ENCODE data around the gene CMSS1.

Gene CMSS1

DNA sequence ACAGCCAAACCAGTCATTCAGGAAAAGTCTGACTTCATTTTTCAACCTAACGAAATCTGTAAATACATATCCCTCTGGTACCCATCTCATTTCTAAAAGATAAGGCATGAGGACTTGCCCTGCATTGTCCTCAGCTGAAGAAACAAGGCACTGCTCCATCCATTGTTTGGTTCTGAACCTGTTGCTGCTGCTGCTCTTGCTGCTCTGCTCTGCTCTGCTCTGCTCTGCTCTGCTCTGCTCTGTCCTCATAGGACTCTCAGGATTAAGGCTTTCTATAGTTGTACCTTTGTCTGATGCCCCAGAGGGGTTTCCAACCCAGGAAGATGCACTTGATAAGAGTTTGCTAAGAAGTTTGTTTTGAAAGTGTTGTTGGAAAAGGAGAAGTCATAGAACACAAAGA is 38.2 kb downstream of the CMSS1 start:
- Histone ChIP-seq H3K27me3 (ENCODE audit: insufficient read depth, poor library complexity, severe bottlenecking) (no peaks in the 10 kb centered on the region), H3K27ac (replicated peaks) (no peak overlapping the region), H3K4me3 (replicated peaks; ENCODE audit: insufficient read depth, low read length) (no peak overlapping the region)
- DNase-seq (ENCODE audit: low read depth in 1 of 2, low spot score in 1 of 2): no peak
- TF ChIP-seq, protein P1, sequence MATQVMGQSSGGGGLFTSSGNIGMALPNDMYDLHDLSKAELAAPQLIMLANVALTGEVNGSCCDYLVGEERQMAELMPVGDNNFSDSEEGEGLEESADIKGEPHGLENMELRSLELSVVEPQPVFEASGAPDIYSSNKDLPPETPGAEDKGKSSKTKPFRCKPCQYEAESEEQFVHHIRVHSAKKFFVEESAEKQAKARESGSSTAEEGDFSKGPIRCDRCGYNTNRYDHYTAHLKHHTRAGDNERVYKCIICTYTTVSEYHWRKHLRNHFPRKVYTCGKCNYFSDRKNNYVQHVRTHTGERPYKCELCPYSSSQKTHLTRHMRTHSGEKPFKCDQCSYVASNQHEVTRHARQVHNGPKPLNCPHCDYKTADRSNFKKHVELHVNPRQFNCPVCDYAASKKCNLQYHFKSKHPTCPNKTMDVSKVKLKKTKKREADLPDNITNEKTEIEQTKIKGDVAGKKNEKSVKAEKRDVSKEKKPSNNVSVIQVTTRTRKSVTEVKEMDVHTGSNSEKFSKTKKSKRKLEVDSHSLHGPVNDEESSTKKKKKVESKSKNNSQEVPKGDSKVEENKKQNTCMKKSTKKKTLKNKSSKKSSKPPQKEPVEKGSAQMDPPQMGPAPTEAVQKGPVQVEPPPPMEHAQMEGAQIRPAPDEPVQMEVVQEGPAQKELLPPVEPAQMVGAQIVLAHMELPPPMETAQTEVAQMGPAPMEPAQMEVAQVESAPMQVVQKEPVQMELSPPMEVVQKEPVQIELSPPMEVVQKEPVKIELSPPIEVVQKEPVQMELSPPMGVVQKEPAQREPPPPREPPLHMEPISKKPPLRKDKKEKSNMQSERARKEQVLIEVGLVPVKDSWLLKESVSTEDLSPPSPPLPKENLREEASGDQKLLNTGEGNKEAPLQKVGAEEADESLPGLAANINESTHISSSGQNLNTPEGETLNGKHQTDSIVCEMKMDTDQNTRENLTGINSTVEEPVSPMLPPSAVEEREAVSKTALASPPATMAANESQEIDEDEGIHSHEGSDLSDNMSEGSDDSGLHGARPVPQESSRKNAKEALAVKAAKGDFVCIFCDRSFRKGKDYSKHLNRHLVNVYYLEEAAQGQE (IDR thresholded peaks at IDR 0.05; ENCODE audit: insufficient replicate concordance, low read depth): no peak
- no peak; the same call in 1 of the 2 replicates for TF ChIP-seq SPI1 (IDR thresholded peaks at IDR 0.05; ENCODE audit: borderline replicate concordance, low read depth)
- no peak for TF ChIP-seq POLR2AphosphoS5 (IDR thresholded peaks at IDR 0.05; ENCODE audit: low read depth)
- TF ChIP-seq GABPA (IDR thresholded peaks at IDR 0.05; ENCODE audit: low read depth): no peak
- TF ChIP-seq, protein P2, sequence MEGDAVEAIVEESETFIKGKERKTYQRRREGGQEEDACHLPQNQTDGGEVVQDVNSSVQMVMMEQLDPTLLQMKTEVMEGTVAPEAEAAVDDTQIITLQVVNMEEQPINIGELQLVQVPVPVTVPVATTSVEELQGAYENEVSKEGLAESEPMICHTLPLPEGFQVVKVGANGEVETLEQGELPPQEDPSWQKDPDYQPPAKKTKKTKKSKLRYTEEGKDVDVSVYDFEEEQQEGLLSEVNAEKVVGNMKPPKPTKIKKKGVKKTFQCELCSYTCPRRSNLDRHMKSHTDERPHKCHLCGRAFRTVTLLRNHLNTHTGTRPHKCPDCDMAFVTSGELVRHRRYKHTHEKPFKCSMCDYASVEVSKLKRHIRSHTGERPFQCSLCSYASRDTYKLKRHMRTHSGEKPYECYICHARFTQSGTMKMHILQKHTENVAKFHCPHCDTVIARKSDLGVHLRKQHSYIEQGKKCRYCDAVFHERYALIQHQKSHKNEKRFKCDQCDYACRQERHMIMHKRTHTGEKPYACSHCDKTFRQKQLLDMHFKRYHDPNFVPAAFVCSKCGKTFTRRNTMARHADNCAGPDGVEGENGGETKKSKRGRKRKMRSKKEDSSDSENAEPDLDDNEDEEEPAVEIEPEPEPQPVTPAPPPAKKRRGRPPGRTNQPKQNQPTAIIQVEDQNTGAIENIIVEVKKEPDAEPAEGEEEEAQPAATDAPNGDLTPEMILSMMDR (IDR thresholded peaks at IDR 0.05; ENCODE audit: insufficient read depth, low read length): no peak

DNA sequence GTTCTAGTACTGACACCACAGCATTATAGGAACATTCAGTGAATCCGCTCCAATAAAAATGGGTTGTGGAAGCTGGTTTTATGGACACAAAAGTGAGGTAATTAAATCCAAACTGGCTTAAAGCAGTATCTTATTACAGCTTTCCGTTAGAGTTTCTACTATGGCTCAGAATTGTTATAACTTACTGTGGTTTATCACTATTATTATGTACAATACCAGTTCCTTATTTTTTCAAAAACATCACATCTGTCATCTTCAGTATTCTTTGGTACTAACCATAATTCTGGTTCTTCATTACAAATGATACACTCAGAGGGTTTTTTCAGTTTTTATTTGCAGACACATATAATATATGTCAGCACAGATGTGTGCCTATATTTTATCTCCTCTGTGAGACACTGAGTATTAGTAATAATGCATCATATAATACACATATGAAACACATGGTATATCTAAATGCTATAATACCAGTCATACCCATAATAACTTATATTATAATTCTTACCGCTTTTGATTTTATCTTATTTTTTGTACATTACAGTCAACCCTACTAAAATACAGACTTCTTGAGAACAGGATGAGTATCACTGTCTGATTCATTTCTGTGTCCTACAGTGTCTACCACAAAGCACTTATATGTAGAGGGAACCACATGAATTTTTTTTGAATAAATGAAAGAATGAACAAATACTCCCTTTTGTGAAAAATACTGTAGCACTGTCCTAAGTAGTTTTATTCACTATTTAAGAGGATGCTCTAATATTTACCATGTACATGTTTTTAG is 39.0 kb downstream of the CMSS1 start:
- Histone ChIP-seq H3K4me3 (replicated peaks; ENCODE audit: insufficient read depth, low read length) (no peak overlapping the region), H3K27ac (replicated peaks) (no peak overlapping the region), H3K27me3 (ENCODE audit: insufficient read depth, poor library complexity, severe bottlenecking) (no peaks in the 10 kb centered on the region)
- no peak for DNase-seq (ENCODE audit: low read depth in 1 of 2, low spot score in 1 of 2)
- TF ChIP-seq GABPA (IDR thresholded peaks at IDR 0.05; ENCODE audit: low read depth): no peak
- no peak for TF ChIP-seq SPI1 (IDR thresholded peaks at IDR 0.05; ENCODE audit: borderline replicate concordance, low read depth)
- TF ChIP-seq, protein P2 (IDR thresholded peaks at IDR 0.05; ENCODE audit: insufficient read depth, low read length): no peak
- TF ChIP-seq, protein P1 (IDR thresholded peaks at IDR 0.05; ENCODE audit: insufficient replicate concordance, low read depth): no peak
- TF ChIP-seq POLR2AphosphoS5 (IDR thresholded peaks at IDR 0.05; ENCODE audit: low read depth): no peak

DNA sequence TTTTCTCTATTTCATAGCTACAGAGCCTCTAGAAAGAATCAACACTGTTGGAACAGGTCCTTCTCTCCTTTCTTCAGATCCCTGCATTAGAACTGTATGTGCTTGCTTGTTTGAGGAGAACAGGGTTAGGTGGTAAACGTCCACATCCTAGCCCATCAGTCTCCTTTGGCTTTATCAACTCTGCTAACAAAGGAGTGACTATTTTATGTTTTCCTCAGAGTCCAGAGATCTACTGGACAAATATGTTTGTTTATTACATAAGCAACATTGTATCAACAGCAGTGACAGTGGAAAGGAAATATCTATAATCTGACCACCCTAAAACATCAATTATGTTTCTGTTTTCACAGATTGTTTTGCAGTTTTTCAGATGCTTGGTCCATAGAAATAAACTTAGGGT is 39.6 kb downstream of the CMSS1 start:
- DNase-seq (ENCODE audit: low read depth in 1 of 2, low spot score in 1 of 2): no peak
- TF ChIP-seq POLR2AphosphoS5 (IDR thresholded peaks at IDR 0.05; ENCODE audit: low read depth): no peak
- TF ChIP-seq SPI1 (IDR thresholded peaks at IDR 0.05; ENCODE audit: borderline replicate concordance, low read depth): no peak
- TF ChIP-seq, protein P1 (IDR thresholded peaks at IDR 0.05; ENCODE audit: insufficient replicate concordance, low read depth): no peak
- TF ChIP-seq, protein P2 (IDR thresholded peaks at IDR 0.05; ENCODE audit: insufficient read depth, low read length): no peak
- TF ChIP-seq GABPA (IDR thresholded peaks at IDR 0.05; ENCODE audit: low read depth): no peak
- H3K27ac ChIP-seq (replicated peaks): no peak overlapping the region

More for the DNA sequence above, 39.6 kb downstream of the CMSS1 start:
- Histone ChIP-seq H3K4me3 (replicated peaks; ENCODE audit: insufficient read depth, low read length) (no peak overlapping the region), H3K27me3 (ENCODE audit: insufficient read depth, poor library complexity, severe bottlenecking) (no peaks in the 10 kb centered on the region)
